Muscle of leg (tissue), 11 donors: ENCODE data around the gene SLC22A1. TPM values are rescaled to one million over a fixed set of nuclear protein-coding genes. Genes with fewer than 3 reads are reported as not detected.
"Not testable (repeated sequence)": the region's sequence is repeated elsewhere in the genome, so short reads cannot be mapped to it uniquely, and the experiment has no call there.

Experiments used
- DNase-seq: peaks from one replicate; pipeline ENCODE4 v3.0.0; 2013
- H3K27ac ChIP-seq: one replicate; pipeline ENCODE4 v1.5.1; 2013; ENCODE audit warnings: mild to moderate bottlenecking, low read length, control low read depth
- H3K27me3 ChIP-seq: one replicate; pipeline ENCODE4 v1.6.1; 2013; ENCODE audit warnings: low read length; ENCODE audit not compliant: control insufficient read depth, insufficient read depth
- H3K36me3 ChIP-seq: one replicate; pipeline ENCODE4 v1.6.1; 2013; ENCODE audit warnings: low read length; ENCODE audit not compliant: control insufficient read depth, insufficient read depth
- H3K4me1 ChIP-seq: one replicate; pipeline ENCODE4 v1.6.1; 2013; ENCODE audit warnings: low read length; ENCODE audit not compliant: control insufficient read depth, insufficient read depth
- H3K4me3 ChIP-seq: one replicate; pipeline ENCODE4 v1.5.1; 2013; ENCODE audit warnings: low read length, control low read depth
- H3K9me3 ChIP-seq: replicated peaks from 2 replicates; pipeline ENCODE4 v1.6.1; 2013; ENCODE audit warnings: low read depth, low read length; ENCODE audit not compliant: control insufficient read depth
- WGBS: methylation state at CpG from one replicate; pipeline ENCODE4 v1.1.5; 2013; ENCODE audit warnings: missing lambda C conversion rate; ENCODE audit not compliant: insufficient coverage; 5-methylcytosine and 5-hydroxymethylcytosine counted together
- polyA plus RNA-seq, 8 donors: library from polyadenylated mRNA; unstranded; fragments of 120-200 nt; gene quantifications; one replicate each; pipeline versions ENCODE4 v1.2.1 to v1.2.3, GENCODE V29; 2013; ENCODE audit warnings: inconsistent platforms in 1 of 8, low replicate concordance in 1 of 8; ENCODE audit not compliant: insufficient read length in 8 of 8, insufficient read depth in 1 of 8
- total RNA-seq: library from RNA; stranded (reverse); fragments of 120-200 nt; gene quantifications from one replicate; pipeline ENCODE4 v1.2.4, GENCODE V29; 2013

Gene SLC22A1
- total and polyA plus RNA-seq, 9 donors, result 0.13 to 1.2 (median 0.53) TPM

GRCh38 chr6:160165928-160166327, 44.3 kb downstream of the SLC22A1 start:
- H3K27me3 ChIP-seq, H3K9me3 ChIP-seq, DNase-seq, H3K4me3 ChIP-seq, H3K36me3 ChIP-seq, H3K27ac ChIP-seq, H3K4me1 ChIP-seq: not testable (repeated sequence)
- WGBS, result 90% methylated on average over 1 of the region's 3 CpGs

GRCh38 chr6:160167604-160168399, 46.2 kb downstream of the SLC22A1 start:
- Histone ChIP-seq H3K4me3 (no peak overlapping the region), H3K27me3 (no peaks in the 10 kb centered on the region), H3K27ac (no peak overlapping the region), H3K9me3 (no peaks in the 10 kb centered on the region), H3K4me1 (no peaks in the 10 kb centered on the region), H3K36me3 (no peaks in the 10 kb centered on the region)
- no peak for DNase-seq
- 28% methylated on average over 3 of the region's 7 CpGs for WGBS

- H3K27me3 ChIP-seq, result no peaks in the 10 kb centered on the region
- no peaks in the 10 kb centered on the region for H3K4me1 ChIP-seq
- H3K27ac ChIP-seq, result no peak overlapping the region
- WGBS, result 32% methylated on average over 3 of the region's 6 CpGs
- H3K9me3 ChIP-seq, result no peaks in the 10 kb centered on the region
- H3K36me3 ChIP-seq, result no peaks in the 10 kb centered on the region
- no peak overlapping the region for H3K4me3 ChIP-seq
- no peak for DNase-seq
Measured at GRCh38 chr6:160170018-160170680, 48.5 kb downstream of the SLC22A1 start.

- Histone ChIP-seq H3K27me3 (no peaks in the 10 kb centered on the region), H3K4me3 (no peak overlapping the region), H3K27ac (no peak overlapping the region), H3K9me3 (no peaks in the 10 kb centered on the region), H3K4me1 (no peaks in the 10 kb centered on the region), H3K36me3 (no peaks in the 10 kb centered on the region)
- 63% methylated on average over 4 of the region's 5 CpGs for WGBS
- no peak for DNase-seq
Measured at GRCh38 chr6:160172704-160173103, 51.1 kb downstream of the SLC22A1 start.

- 62% methylated on average over 4 of the region's 9 CpGs for WGBS
- Histone ChIP-seq H3K27ac (no peak overlapping the region), H3K36me3 (no peaks in the 10 kb centered on the region), H3K4me3 (no peak overlapping the region), H3K27me3 (no peaks in the 10 kb centered on the region), H3K9me3 (no peaks in the 10 kb centered on the region), H3K4me1 (no peaks in the 10 kb centered on the region)
- DNase-seq, result no peak
Measured at GRCh38 chr6:160173806-160174527, 52.4 kb downstream of the SLC22A1 start.

GRCh38 chr6:160174681-160175080, 53.1 kb downstream of the SLC22A1 start:
- Histone ChIP-seq H3K27ac (no peak overlapping the region), H3K9me3 (no peaks in the 10 kb centered on the region), H3K27me3 (no peaks in the 10 kb centered on the region), H3K4me1 (no peaks in the 10 kb centered on the region), H3K36me3 (no peaks in the 10 kb centered on the region), H3K4me3 (no peak overlapping the region)
- DNase-seq, result no peak
- WGBS, result no CpG with 5 or more reads among the region's 2 CpGs

- WGBS, result 92% methylated on average over 1 of the region's 2 CpGs
Measured at GRCh38 chr6:160177220-160177619, 55.6 kb downstream of the SLC22A1 start.

GRCh38 chr6:160178271-160178670, 56.7 kb downstream of the SLC22A1 start:
- Histone ChIP-seq H3K27ac (no peak overlapping the region), H3K4me3 (no peak overlapping the region), H3K36me3 (no peaks in the 10 kb centered on the region), H3K27me3 (no peaks in the 10 kb centered on the region), H3K4me1 (no peaks in the 10 kb centered on the region), H3K9me3 (no peaks in the 10 kb centered on the region)
- 88% methylated on average over 4 of the region's 5 CpGs for WGBS
- no peak for DNase-seq

More at GRCh38 chr6:160177220-160177619, 55.6 kb downstream of the SLC22A1 start:
- no peak overlapping the region for H3K4me3 ChIP-seq
- no peaks in the 10 kb centered on the region for H3K36me3 ChIP-seq
- H3K9me3 ChIP-seq, result no peaks in the 10 kb centered on the region
- no peaks in the 10 kb centered on the region for H3K4me1 ChIP-seq
- DNase-seq, result no peak
- H3K27ac ChIP-seq, result no peak overlapping the region
- H3K27me3 ChIP-seq, result no peaks in the 10 kb centered on the region

- H3K27me3 ChIP-seq, result no peaks in the 10 kb centered on the region
- DNase-seq, result no peak
- no peak overlapping the region for H3K4me3 ChIP-seq
- no peaks in the 10 kb centered on the region for H3K9me3 ChIP-seq
- no peaks in the 10 kb centered on the region for H3K36me3 ChIP-seq
- H3K4me1 ChIP-seq, result no peaks in the 10 kb centered on the region
- H3K27ac ChIP-seq, result no peak overlapping the region
- WGBS, result no CpG with 5 or more reads among the region's 1 CpG
Measured at GRCh38 chr6:160180706-160181105, 59.1 kb downstream of the SLC22A1 start.

GRCh38 chr6:160188773-160189172, 67.2 kb downstream of the SLC22A1 start:
- Histone ChIP-seq H3K27me3 (no peaks in the 10 kb centered on the region), H3K27ac (no peak overlapping the region), H3K9me3 (peaks cover 11% of the 10 kb centered on the region), H3K4me1 (peaks cover 6% of the 10 kb centered on the region), H3K36me3 (no peaks in the 10 kb centered on the region), H3K4me3 (no peak overlapping the region)
- WGBS, result no CpG with 5 or more reads among the region's 1 CpG
- no peak for DNase-seq
